ENCODE data around the gene TMEM185A. TPM values are rescaled to one million over a fixed set of nuclear protein-coding genes. Genes with fewer than 3 reads are reported as not detected.
"Not testable (repeated sequence)": the region's sequence is repeated elsewhere in the genome, so short reads cannot be mapped to it uniquely, and the experiment has no call there.

The TMEM185A gene
- 17.7 and 19.1 TPM in 2 replicates for total RNA-seq (2014; rRNA removed; shearing (Covaris generic))

GRCh38 chrX:149631234-149632165 is at the start of gene TMEM185A:
TMEM185A (minus strand) TSS chrX:149631792; CDS start chrX:149631580, 212 bp downstream.
- no peaks in the 10 kb centered on the region for H3K4me1 ChIP-seq
- H3K9me3 ChIP-seq (replicated peaks): no peaks in the 10 kb centered on the region
- peak; percentile 66 to 73 for DNase-seq
- H3K4me3 ChIP-seq: peak within 1 kb of the TSS; percentile 92
- H3K27me3 ChIP-seq: no peaks in the 10 kb centered on the region
- no peaks in the 10 kb centered on the region for H3K36me3 ChIP-seq
- peak within 1 kb of the TSS; percentile 31; the same call in 1 of the 2 replicates for H3K27ac ChIP-seq

GRCh38 chrX:149681182-149681581 is 49.6 kb upstream of the TMEM185A start:
- Histone ChIP-seq H3K27ac (no peak overlapping the region), H3K4me1 (no peaks in the 10 kb centered on the region), H3K27me3 (no peaks in the 10 kb centered on the region), H3K9me3 (replicated peaks) (no peaks in the 10 kb centered on the region), H3K36me3 (no peaks in the 10 kb centered on the region), H3K4me3 (no peak overlapping the region)
- no peak for DNase-seq

- H3K27me3 ChIP-seq; H3K36me3 ChIP-seq; H3K27ac ChIP-seq; DNase-seq; H3K4me3 ChIP-seq; H3K9me3 ChIP-seq (replicated peaks); H3K4me1 ChIP-seq: not testable (repeated sequence)
Measured at GRCh38 chrX:149679164-149679678, 47.6 kb upstream of the TMEM185A start.

GRCh38 chrX:149675554-149675953 is 44.0 kb upstream of the TMEM185A start:
- not testable (repeated sequence) for H3K4me1 ChIP-seq

GRCh38 chrX:149675088-149675487 is 43.5 kb upstream of the TMEM185A start:
- not testable (repeated sequence) for H3K9me3 ChIP-seq (replicated peaks); H3K27me3 ChIP-seq; H3K4me3 ChIP-seq; H3K27ac ChIP-seq; DNase-seq; H3K4me1 ChIP-seq; H3K36me3 ChIP-seq

More at GRCh38 chrX:149675554-149675953, 44.0 kb upstream of the TMEM185A start:
- not testable (repeated sequence) for DNase-seq; H3K36me3 ChIP-seq; H3K27me3 ChIP-seq; H3K9me3 ChIP-seq (replicated peaks); H3K4me3 ChIP-seq; H3K27ac ChIP-seq

GRCh38 chrX:149660613-149661012 is 29.0 kb upstream of the TMEM185A start:
- H3K9me3 ChIP-seq (replicated peaks); H3K27me3 ChIP-seq; H3K4me3 ChIP-seq; H3K4me1 ChIP-seq; H3K27ac ChIP-seq; DNase-seq; H3K36me3 ChIP-seq: not testable (repeated sequence)

GRCh38 chrX:149656260-149656884 is 24.8 kb upstream of the TMEM185A start:
- H3K9me3 ChIP-seq (replicated peaks); H3K27me3 ChIP-seq; DNase-seq; H3K27ac ChIP-seq; H3K36me3 ChIP-seq; H3K4me1 ChIP-seq; H3K4me3 ChIP-seq: not testable (repeated sequence)

- DNase-seq: no peak
- Histone ChIP-seq H3K9me3 (replicated peaks) (no peaks in the 10 kb centered on the region), H3K27ac (no peak overlapping the region), H3K36me3 (no peaks in the 10 kb centered on the region), H3K27me3 (no peaks in the 10 kb centered on the region), H3K4me1 (no peaks in the 10 kb centered on the region), H3K4me3 (no peak overlapping the region)
Measured at GRCh38 chrX:149652232-149652981, 20.8 kb upstream of the TMEM185A start.

- no peaks in the 10 kb centered on the region for H3K27me3 ChIP-seq
- H3K36me3 ChIP-seq: no peaks in the 10 kb centered on the region
- H3K4me3 ChIP-seq: no peak overlapping the region
- no peak overlapping the region for H3K27ac ChIP-seq
- H3K9me3 ChIP-seq (replicated peaks): no peaks in the 10 kb centered on the region
- no peaks in the 10 kb centered on the region for H3K4me1 ChIP-seq
- no peak for DNase-seq
Measured at GRCh38 chrX:149650162-149650561, 18.6 kb upstream of the TMEM185A start.

GRCh38 chrX:149648932-149649331 is 17.3 kb upstream of the TMEM185A start:
- no peaks in the 10 kb centered on the region for H3K27me3 ChIP-seq
- H3K4me3 ChIP-seq: no peak overlapping the region
- no peaks in the 10 kb centered on the region for H3K9me3 ChIP-seq (replicated peaks)
- no peak overlapping the region for H3K27ac ChIP-seq
- H3K36me3 ChIP-seq: no peaks in the 10 kb centered on the region
- no peaks in the 10 kb centered on the region for H3K4me1 ChIP-seq
- no peak for DNase-seq

GRCh38 chrX:149647505-149647904 is 15.9 kb upstream of the TMEM185A start:
- Histone ChIP-seq H3K4me3 (no peak overlapping the region), H3K36me3 (no peaks in the 10 kb centered on the region), H3K4me1 (no peaks in the 10 kb centered on the region), H3K9me3 (replicated peaks) (no peaks in the 10 kb centered on the region), H3K27ac (no peak overlapping the region), H3K27me3 (no peaks in the 10 kb centered on the region)
- DNase-seq: no peak

GRCh38 chrX:149643496-149643895 is 11.9 kb upstream of the TMEM185A start:
- no peak for DNase-seq
- Histone ChIP-seq H3K36me3 (no peaks in the 10 kb centered on the region), H3K4me3 (no peak overlapping the region), H3K27me3 (no peaks in the 10 kb centered on the region), H3K4me1 (no peaks in the 10 kb centered on the region), H3K27ac (no peak overlapping the region), H3K9me3 (replicated peaks) (no peaks in the 10 kb centered on the region)

- no peak for DNase-seq
- no peaks in the 10 kb centered on the region for H3K4me1 ChIP-seq
Measured at GRCh38 chrX:149641835-149642234, 10.2 kb upstream of the TMEM185A start.

GRCh38 chrX:149641432-149641831 is 9.8 kb upstream of the TMEM185A start:
- no peak overlapping the region for H3K27ac ChIP-seq
- H3K4me3 ChIP-seq: no peak overlapping the region
- H3K9me3 ChIP-seq (replicated peaks): no peaks in the 10 kb centered on the region

More at GRCh38 chrX:149641835-149642234, 10.2 kb upstream of the TMEM185A start:
- no peaks in the 10 kb centered on the region for H3K36me3 ChIP-seq
- no peaks in the 10 kb centered on the region for H3K9me3 ChIP-seq (replicated peaks)
- H3K4me3 ChIP-seq: no peak overlapping the region
- H3K27me3 ChIP-seq: no peaks in the 10 kb centered on the region
- H3K27ac ChIP-seq: no peak overlapping the region

GRCh38 chrX:149639568-149639967 is 8.0 kb upstream of the TMEM185A start:
- Histone ChIP-seq H3K27ac (no peak overlapping the region), H3K9me3 (replicated peaks) (no peaks in the 10 kb centered on the region), H3K4me3 (no peak overlapping the region), H3K36me3 (no peaks in the 10 kb centered on the region), H3K4me1 (no peaks in the 10 kb centered on the region), H3K27me3 (no peaks in the 10 kb centered on the region)
- no peak for DNase-seq

More at GRCh38 chrX:149641432-149641831, 9.8 kb upstream of the TMEM185A start:
- no peaks in the 10 kb centered on the region for H3K36me3 ChIP-seq
- no peaks in the 10 kb centered on the region for H3K4me1 ChIP-seq
- H3K27me3 ChIP-seq: no peaks in the 10 kb centered on the region
- no peak for DNase-seq
